ENCODE data around the gene STAB2.

Gene STAB2

DNA sequence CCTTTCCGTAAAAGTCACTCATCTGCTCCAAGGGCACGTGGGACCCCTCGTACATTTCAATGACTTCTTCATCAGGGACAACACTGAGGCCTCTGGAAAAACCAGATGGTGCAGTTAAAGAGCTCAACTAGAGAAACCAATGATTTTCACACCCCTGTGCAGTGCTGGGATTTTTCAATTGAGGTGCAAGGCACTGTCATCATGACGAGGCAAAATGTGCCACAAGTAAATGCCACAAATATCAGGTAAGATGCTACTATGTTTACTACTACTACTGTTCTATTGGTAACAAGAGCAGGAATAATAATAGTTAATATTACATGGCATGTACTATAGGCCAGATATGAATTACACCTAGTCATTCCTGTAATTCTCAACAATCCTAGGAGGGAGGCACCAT is 211.5 kb downstream of the STAB2 start:
- TF ChIP-seq, protein P1, sequence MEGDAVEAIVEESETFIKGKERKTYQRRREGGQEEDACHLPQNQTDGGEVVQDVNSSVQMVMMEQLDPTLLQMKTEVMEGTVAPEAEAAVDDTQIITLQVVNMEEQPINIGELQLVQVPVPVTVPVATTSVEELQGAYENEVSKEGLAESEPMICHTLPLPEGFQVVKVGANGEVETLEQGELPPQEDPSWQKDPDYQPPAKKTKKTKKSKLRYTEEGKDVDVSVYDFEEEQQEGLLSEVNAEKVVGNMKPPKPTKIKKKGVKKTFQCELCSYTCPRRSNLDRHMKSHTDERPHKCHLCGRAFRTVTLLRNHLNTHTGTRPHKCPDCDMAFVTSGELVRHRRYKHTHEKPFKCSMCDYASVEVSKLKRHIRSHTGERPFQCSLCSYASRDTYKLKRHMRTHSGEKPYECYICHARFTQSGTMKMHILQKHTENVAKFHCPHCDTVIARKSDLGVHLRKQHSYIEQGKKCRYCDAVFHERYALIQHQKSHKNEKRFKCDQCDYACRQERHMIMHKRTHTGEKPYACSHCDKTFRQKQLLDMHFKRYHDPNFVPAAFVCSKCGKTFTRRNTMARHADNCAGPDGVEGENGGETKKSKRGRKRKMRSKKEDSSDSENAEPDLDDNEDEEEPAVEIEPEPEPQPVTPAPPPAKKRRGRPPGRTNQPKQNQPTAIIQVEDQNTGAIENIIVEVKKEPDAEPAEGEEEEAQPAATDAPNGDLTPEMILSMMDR (IDR thresholded peaks at IDR 0.05; ENCODE audit: extremely low read depth, missing control alignments), result no peak
- no peak for DNase-seq (ENCODE audit: low spot score)

DNA sequence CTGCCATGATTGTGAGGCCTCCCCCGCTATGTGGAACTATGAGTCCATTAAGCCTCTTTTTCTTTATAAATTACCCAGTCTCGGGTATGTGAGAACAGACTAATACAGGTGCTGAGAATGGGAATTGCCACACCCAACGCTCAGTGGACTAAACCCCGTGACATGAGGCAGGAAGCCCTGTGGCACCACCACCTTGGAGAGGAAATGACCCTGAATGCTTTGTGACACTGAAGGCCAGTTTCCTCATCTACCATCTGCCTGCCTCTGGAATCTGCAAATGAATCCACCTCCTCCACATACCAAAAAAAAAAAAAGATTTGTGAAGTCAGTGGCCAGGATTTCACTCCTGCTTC is 212.4 kb downstream of the STAB2 start:
- TF ChIP-seq, protein P1 (IDR thresholded peaks at IDR 0.05; ENCODE audit: extremely low read depth, missing control alignments), result no peak
- DNase-seq (ENCODE audit: low spot score), result no peak

DNA sequence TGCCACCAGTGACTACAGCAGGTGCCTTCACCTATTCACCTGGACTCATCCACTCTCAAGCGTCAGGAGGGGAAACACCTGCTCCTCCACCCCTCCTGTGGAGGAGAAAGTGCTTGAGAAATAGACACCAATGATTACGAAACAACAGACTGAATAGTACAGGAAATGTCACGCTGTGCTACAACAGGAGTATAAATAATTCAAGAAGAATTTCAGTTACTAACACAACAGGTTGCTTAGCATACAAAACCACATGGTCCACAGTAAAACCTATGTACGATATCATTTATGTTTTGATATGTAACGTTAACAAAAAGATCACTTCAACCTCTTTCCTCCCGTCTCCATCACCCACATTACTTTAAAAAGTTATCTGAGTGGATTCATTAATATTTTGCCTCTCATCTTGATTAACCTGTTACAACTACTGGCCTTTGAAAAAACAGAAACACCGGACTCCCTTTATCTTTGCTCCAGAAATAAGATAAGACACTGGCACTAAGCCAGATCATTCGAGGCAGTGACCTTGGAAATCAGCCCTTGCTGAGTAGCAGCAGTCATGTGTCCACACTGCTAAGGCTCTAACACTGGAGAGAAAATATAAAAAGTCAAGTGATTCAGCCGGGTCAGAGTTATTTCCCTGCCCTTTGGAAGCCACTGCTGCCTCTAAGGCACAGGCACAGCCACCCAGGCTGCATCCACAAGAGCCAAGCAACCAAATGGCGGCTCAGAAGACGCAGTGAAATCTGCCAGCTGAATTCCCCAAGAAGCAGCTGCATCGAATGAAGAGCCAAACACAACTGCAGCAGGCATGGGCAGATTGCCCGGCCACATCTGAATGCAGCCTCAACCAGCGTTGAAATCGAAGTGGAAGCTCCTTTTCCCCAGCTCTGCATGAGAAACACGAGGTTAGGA is 213.0 kb downstream of the STAB2 start:
- TF ChIP-seq, protein P1 (IDR thresholded peaks at IDR 0.05; ENCODE audit: extremely low read depth, missing control alignments), result no peak
- DNase-seq (ENCODE audit: low spot score), result no peak

DNA sequence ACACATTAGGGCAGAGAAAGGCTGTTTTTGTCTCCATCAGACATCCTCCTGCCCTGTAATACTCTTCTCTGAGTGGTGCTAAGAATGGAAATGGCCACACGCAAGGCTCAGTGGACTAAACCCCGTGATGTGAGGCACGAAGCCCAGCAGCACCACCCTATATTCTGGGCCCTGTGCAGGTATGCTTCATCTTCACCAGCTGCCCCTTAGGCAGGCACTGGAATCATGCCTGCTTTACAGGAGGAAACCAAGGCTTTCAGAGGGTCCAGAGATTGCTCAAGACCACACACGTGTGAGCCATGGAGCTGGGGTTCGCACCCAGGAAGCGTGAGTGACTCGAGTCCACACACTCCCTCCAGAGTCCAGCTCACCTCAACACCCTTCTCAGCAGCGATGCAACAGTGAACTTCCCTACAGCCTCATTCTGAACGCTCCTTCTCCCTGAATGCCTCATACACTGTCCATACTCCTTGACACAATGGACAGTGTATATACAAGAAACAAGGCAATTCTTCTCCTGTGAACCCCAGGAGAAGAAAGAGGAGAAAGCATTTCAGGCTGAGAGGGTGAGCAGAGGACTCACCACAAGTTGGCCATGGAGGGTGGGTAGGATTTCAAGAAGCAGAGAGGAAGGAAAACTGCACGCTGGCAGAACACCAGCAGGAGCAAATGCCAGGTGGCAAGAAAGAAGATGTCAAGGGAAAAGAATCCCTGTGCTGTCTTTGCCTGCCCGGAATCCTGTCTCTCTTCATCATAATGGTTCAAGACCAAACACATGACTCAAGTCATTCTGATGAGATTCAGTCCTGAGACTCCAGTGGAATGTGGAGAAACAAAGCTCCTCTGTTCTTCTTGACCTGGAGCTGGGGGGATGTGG is 214.9 kb downstream of the STAB2 start:
- TF ChIP-seq, protein P1 (IDR thresholded peaks at IDR 0.05; ENCODE audit: extremely low read depth, missing control alignments), result no peak
- no peak for DNase-seq (ENCODE audit: low spot score)

DNA sequence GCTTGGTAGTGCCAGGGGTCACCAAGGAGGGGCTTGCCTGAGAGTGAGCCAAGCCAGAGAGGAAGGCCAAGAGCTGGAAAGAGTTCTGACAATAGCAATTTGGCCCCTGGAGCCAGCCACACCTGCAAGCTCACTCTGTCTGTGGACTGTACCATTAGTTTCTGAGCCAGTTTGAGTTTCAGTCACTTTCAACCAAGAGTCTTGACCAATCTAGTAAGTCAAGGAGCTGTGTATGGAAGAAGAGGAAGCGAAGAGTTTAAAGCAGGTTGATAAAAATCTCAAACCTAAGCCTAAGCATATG is 215.5 kb downstream of the STAB2 start:
- DNase-seq (ENCODE audit: low spot score), result no peak
- TF ChIP-seq, protein P1 (IDR thresholded peaks at IDR 0.05; ENCODE audit: extremely low read depth, missing control alignments), result no peak

DNA sequence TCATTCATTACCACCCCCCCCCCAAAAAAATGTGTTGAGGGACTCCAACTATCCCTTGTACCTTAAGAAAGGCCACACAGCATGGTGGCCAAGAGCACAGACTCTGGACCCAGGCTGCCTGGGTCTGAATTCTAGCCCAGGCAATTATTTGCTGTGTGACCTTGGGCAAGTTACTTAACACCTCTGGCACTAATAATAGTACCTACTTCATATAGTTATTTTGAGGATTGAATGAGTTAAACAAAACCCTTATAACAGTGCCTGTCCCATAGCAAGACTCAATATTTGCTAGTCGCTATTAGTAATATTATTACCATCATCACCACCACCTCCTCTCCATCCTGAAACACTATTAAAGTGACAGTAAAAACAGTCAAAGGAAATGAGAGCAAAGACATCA is 216.8 kb downstream of the STAB2 start:
- TF ChIP-seq, protein P1 (IDR thresholded peaks at IDR 0.05; ENCODE audit: extremely low read depth, missing control alignments), result no peak
- no peak for DNase-seq (ENCODE audit: low spot score)
